ENCODE measurements around the gene EDIL3.

DNA sequence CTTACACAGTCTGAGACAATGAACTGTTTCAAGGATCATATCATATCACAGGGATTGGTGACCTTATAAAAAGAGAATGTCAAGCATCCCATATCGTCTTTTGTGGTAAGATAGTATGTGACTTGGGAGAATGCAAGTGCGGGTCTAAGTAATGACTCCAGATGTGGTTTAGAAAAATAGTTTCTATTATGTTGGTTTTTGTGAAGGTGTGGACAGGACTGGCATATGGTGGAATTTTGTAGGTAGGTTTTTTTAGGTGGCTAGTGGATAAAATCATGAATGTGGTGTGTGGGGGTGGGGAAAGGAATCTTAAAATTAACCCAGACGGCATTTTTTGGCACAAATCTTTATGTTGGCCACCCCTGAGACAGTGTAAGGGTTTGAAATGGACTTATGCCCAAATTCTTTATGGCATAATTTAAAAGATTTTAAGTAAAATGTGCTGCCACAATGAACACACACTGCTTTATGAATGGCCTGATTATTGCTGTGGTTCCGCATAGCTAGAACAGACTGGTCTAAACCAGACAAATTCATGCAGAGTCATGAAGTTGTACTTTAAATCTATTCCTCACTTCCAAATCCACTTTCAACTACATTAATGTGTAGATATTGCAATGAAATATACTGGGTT is 459.2 kb downstream of the EDIL3 start:
- TF ChIP-seq POLR2A (IDR thresholded peaks at IDR 0.05), result no peak
- TF ChIP-seq, protein P1, sequence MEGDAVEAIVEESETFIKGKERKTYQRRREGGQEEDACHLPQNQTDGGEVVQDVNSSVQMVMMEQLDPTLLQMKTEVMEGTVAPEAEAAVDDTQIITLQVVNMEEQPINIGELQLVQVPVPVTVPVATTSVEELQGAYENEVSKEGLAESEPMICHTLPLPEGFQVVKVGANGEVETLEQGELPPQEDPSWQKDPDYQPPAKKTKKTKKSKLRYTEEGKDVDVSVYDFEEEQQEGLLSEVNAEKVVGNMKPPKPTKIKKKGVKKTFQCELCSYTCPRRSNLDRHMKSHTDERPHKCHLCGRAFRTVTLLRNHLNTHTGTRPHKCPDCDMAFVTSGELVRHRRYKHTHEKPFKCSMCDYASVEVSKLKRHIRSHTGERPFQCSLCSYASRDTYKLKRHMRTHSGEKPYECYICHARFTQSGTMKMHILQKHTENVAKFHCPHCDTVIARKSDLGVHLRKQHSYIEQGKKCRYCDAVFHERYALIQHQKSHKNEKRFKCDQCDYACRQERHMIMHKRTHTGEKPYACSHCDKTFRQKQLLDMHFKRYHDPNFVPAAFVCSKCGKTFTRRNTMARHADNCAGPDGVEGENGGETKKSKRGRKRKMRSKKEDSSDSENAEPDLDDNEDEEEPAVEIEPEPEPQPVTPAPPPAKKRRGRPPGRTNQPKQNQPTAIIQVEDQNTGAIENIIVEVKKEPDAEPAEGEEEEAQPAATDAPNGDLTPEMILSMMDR (IDR thresholded peaks at IDR 0.05 in 4 of 5, conservative IDR thresholded peaks at IDR 0.05 in 1 of 5), result no peak
